Stimulated activated CD4-positive, alpha-beta T cell treated with anti-CD3 and anti-CD28 coated beads, TNF-alpha, amount 100 ng/mL, for 48 hours (primary cell): Measurements from ENCODE around the gene PCBP2.
"Not testable (repeated sequence)": the region's sequence is repeated elsewhere in the genome, so short reads cannot be mapped to it uniquely, and the experiment has no call there.

Experiments
- DNase-seq, 3 donors: peaks; one replicate each; pipeline ENCODE4 v3.0.0-alpha.2; 2020; ENCODE audit warnings: low read depth in 3 of 3

Gene PCBP2

GRCh38 chr12:53472056-53472582 lies 20.2 kb downstream of the PCBP2 start:
- no peak for DNase-seq

GRCh38 chr12:53474077-53474476 lies 22.2 kb downstream of the PCBP2 start:
- DNase-seq = no peak

- no peak for DNase-seq
These were observed 22.9 kb downstream of the PCBP2 start for GRCh38 chr12:53474819-53475218.

- DNase-seq = no peak
These were observed 24.9 kb downstream of the PCBP2 start for GRCh38 chr12:53476769-53477209.

GRCh38 chr12:53478865-53479264 lies 27.0 kb downstream of the PCBP2 start:
- DNase-seq = no peak

- DNase-seq = no peak
These were observed 27.4 kb downstream of the PCBP2 start for GRCh38 chr12:53479331-53479730.

- no peak for DNase-seq
These were observed 28.9 kb downstream of the PCBP2 start for GRCh38 chr12:53480491-53481442.

GRCh38 chr12:53481458-53481857 lies 29.6 kb downstream of the PCBP2 start:
- not testable (repeated sequence) for DNase-seq

GRCh38 chr12:53481939-53482586 lies 30.2 kb downstream of the PCBP2 start:
- no peak for DNase-seq

- no peak for DNase-seq
These were observed 30.8 kb downstream of the PCBP2 start for GRCh38 chr12:53482626-53483168.

GRCh38 chr12:53483225-53483978 lies 31.5 kb downstream of the PCBP2 start:
- no peak for DNase-seq

GRCh38 chr12:53483979-53484377 lies 32.1 kb downstream of the PCBP2 start:
- DNase-seq = no peak

GRCh38 chr12:53484686-53485575 lies 33.0 kb downstream of the PCBP2 start:
- no peak for DNase-seq

- DNase-seq = no peak
These were observed 34.2 kb downstream of the PCBP2 start for GRCh38 chr12:53485955-53486735.

- DNase-seq = no peak
These were observed 35.0 kb downstream of the PCBP2 start for GRCh38 chr12:53486736-53487487.

- DNase-seq = no peak
These were observed 37.5 kb downstream of the PCBP2 start for GRCh38 chr12:53489242-53489864.

GRCh38 chr12:53492188-53492587 lies 40.3 kb downstream of the PCBP2 start:
- DNase-seq = no peak

- DNase-seq = peak; percentile 68 to 84 (median 78)
These were observed 41.1 kb downstream of the PCBP2 start for GRCh38 chr12:53492830-53493609.
